HEK293 (cell line): ENCODE measurements around the gene HIGD2A.

Source experiments
- BCL6B ChIP-seq: fragments of 450-650 bp; formaldehyde crosslinking; IDR thresholded peaks from 2 replicates; pipeline ENCODE4 v1.5.1; 2017; ENCODE audit warnings: missing biosample characterization, missing genetic modification characterization
- GLIS1 ChIP-seq: fragments of 450-650 bp; formaldehyde crosslinking; IDR thresholded peaks from 2 replicates; pipeline ENCODE4 v1.5.1; 2016; ENCODE audit warnings: missing biosample characterization, missing genetic modification characterization
- GLIS2 ChIP-seq: fragments of 450-650 bp; formaldehyde crosslinking; IDR thresholded peaks from 2 replicates; pipeline ENCODE4 v1.5.1; 2016; ENCODE audit warnings: missing biosample characterization, missing genetic modification characterization
- IKZF3 ChIP-seq: fragments of 450-650 bp; IDR thresholded peaks from 2 replicates; pipeline ENCODE4 v1.5.0; 2018; ENCODE audit warnings: missing biosample characterization, mild to moderate bottlenecking, missing genetic modification characterization, moderate library complexity
- KLF7 ChIP-seq: fragments of 450-650 bp; formaldehyde crosslinking; IDR thresholded peaks from 2 replicates; pipeline ENCODE4 v1.5.1; 2016; ENCODE audit warnings: missing biosample characterization, missing genetic modification characterization, borderline replicate concordance
- PRDM4 ChIP-seq: fragments of 450-650 bp; formaldehyde crosslinking; IDR thresholded peaks from 2 replicates; pipeline ENCODE4 v1.5.1; 2017; ENCODE audit warnings: missing biosample characterization, missing genetic modification characterization
- SP2 ChIP-seq: fragments of 450-650 bp; formaldehyde crosslinking; IDR thresholded peaks from 2 replicates; pipeline ENCODE4 v1.5.1; 2016; ENCODE audit warnings: missing biosample characterization, missing genetic modification characterization
- WT1 ChIP-seq: fragments of 450-650 bp; formaldehyde crosslinking; IDR thresholded peaks from 2 replicates; pipeline ENCODE4 v1.5.1; 2016; ENCODE audit warnings: missing biosample characterization, missing genetic modification characterization
- ZBTB17 ChIP-seq: fragments of 450-650 bp; formaldehyde crosslinking; IDR thresholded peaks from 2 replicates; pipeline ENCODE4 v1.5.1; 2016; ENCODE audit warnings: missing biosample characterization, missing genetic modification characterization
- ZBTB44 ChIP-seq: fragments of 450-650 bp; IDR thresholded peaks from 2 replicates; pipeline ENCODE4 v1.5.1; 2018; ENCODE audit warnings: missing biosample characterization, mild to moderate bottlenecking, missing genetic modification characterization
- ZFP37 ChIP-seq: fragments of 450-650 bp; formaldehyde crosslinking; IDR thresholded peaks from 2 replicates; pipeline ENCODE4 v1.5.1; 2016; ENCODE audit warnings: missing biosample characterization, missing genetic modification characterization
- ZNF114 ChIP-seq: fragments of 450-650 bp; formaldehyde crosslinking; IDR thresholded peaks from 2 replicates; pipeline ENCODE4 v1.5.0; 2017; ENCODE audit warnings: missing biosample characterization, missing genetic modification characterization
- ZNF132 ChIP-seq: fragments of 450-650 bp; formaldehyde crosslinking; IDR thresholded peaks from 2 replicates; pipeline ENCODE4 v1.5.1; 2017; ENCODE audit warnings: missing biosample characterization, missing genetic modification characterization, borderline replicate concordance
- ZNF248 ChIP-seq: fragments of 450-650 bp; formaldehyde crosslinking; IDR thresholded peaks from 2 replicates; pipeline ENCODE4 v1.5.1; 2017; ENCODE audit warnings: missing biosample characterization, missing genetic modification characterization
- ZNF426 ChIP-seq: fragments of 450-650 bp; formaldehyde crosslinking; IDR thresholded peaks from 2 replicates; pipeline ENCODE4 v1.5.1; 2017; ENCODE audit warnings: missing biosample characterization, missing genetic modification characterization, mild to moderate bottlenecking, inconsistent platforms, moderate library complexity
- ZNF548 ChIP-seq: fragments of 450-650 bp; formaldehyde crosslinking; IDR thresholded peaks from 2 replicates; pipeline ENCODE4 v1.5.1; 2016; ENCODE audit warnings: missing biosample characterization, missing genetic modification characterization
- ZNF621 ChIP-seq: fragments of 450-650 bp; formaldehyde crosslinking; IDR thresholded peaks from 2 replicates; pipeline ENCODE4 v1.5.1; 2017; ENCODE audit warnings: missing biosample characterization, missing genetic modification characterization
- ZNF645 ChIP-seq: fragments of 450-650 bp; formaldehyde crosslinking; IDR thresholded peaks from 2 replicates; pipeline ENCODE4; 2016; ENCODE audit warnings: missing biosample characterization, missing genetic modification characterization
- ZNF664 ChIP-seq: fragments of 450-650 bp; formaldehyde crosslinking; IDR thresholded peaks from 2 replicates; pipeline ENCODE4 v1.5.1; 2016; ENCODE audit warnings: missing biosample characterization, missing genetic modification characterization
- ZNF677 ChIP-seq: fragments of 450-650 bp; IDR thresholded peaks from 2 replicates; pipeline ENCODE4 v1.5.0; 2018; ENCODE audit warnings: missing biosample characterization, mild to moderate bottlenecking, missing genetic modification characterization, moderate library complexity
- ZNF776 ChIP-seq: fragments of 450-650 bp; formaldehyde crosslinking; IDR thresholded peaks from 2 replicates; pipeline ENCODE4 v1.5.0; 2017; ENCODE audit warnings: missing biosample characterization, missing genetic modification characterization, borderline replicate concordance
- ZNF792 ChIP-seq: fragments of 450-650 bp; formaldehyde crosslinking; IDR thresholded peaks from 2 replicates; pipeline ENCODE4 v1.5.1; 2016; ENCODE audit warnings: missing biosample characterization, missing genetic modification characterization
- TF ChIP-seq, protein P1 (sequence below): fragments of 450-650 bp; formaldehyde crosslinking; IDR thresholded peaks from 2 replicates; pipeline ENCODE4 v1.5.1; 2016; ENCODE audit warnings: missing biosample characterization, missing genetic modification characterization, borderline replicate concordance
- TF ChIP-seq, protein P2 (sequence below): fragments of 450-650 bp; formaldehyde crosslinking; IDR thresholded peaks from 2 replicates; pipeline ENCODE4 v1.5.1; 2016; ENCODE audit warnings: missing biosample characterization, missing genetic modification characterization

The HIGD2A gene

GRCh38 chr5:176415952-176416924 is 27.7 kb downstream of the HIGD2A start, which contains the start of gene CLTB (continued):
- TF ChIP-seq, protein P1, sequence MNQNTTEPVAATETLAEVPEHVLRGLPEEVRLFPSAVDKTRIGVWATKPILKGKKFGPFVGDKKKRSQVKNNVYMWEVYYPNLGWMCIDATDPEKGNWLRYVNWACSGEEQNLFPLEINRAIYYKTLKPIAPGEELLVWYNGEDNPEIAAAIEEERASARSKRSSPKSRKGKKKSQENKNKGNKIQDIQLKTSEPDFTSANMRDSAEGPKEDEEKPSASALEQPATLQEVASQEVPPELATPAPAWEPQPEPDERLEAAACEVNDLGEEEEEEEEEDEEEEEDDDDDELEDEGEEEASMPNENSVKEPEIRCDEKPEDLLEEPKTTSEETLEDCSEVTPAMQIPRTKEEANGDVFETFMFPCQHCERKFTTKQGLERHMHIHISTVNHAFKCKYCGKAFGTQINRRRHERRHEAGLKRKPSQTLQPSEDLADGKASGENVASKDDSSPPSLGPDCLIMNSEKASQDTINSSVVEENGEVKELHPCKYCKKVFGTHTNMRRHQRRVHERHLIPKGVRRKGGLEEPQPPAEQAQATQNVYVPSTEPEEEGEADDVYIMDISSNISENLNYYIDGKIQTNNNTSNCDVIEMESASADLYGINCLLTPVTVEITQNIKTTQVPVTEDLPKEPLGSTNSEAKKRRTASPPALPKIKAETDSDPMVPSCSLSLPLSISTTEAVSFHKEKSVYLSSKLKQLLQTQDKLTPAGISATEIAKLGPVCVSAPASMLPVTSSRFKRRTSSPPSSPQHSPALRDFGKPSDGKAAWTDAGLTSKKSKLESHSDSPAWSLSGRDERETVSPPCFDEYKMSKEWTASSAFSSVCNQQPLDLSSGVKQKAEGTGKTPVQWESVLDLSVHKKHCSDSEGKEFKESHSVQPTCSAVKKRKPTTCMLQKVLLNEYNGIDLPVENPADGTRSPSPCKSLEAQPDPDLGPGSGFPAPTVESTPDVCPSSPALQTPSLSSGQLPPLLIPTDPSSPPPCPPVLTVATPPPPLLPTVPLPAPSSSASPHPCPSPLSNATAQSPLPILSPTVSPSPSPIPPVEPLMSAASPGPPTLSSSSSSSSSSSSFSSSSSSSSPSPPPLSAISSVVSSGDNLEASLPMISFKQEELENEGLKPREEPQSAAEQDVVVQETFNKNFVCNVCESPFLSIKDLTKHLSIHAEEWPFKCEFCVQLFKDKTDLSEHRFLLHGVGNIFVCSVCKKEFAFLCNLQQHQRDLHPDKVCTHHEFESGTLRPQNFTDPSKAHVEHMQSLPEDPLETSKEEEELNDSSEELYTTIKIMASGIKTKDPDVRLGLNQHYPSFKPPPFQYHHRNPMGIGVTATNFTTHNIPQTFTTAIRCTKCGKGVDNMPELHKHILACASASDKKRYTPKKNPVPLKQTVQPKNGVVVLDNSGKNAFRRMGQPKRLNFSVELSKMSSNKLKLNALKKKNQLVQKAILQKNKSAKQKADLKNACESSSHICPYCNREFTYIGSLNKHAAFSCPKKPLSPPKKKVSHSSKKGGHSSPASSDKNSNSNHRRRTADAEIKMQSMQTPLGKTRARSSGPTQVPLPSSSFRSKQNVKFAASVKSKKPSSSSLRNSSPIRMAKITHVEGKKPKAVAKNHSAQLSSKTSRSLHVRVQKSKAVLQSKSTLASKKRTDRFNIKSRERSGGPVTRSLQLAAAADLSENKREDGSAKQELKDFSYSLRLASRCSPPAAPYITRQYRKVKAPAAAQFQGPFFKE = no peak
- TF ChIP-seq ZNF548 (no peak), ZNF426 (tag by site-specific recombination) (no peak), ZNF776 (no peak), PRDM4 (tag by site-specific recombination) (no peak), SP2 (no peak), ZNF248 (tag by site-specific recombination) (no peak), ZBTB44 (tag by site-specific recombination) (peak; percentile 81), WT1 (tag by site-specific recombination) (no peak), KLF7 (tag by site-specific recombination) (no peak), ZNF132 (tag by site-specific recombination) (no peak), GLIS2 (peak; percentile 66; the same call in 1 of the 2 replicates), GLIS1 (tag by site-specific recombination) (0 out of 2 replicates have a peak, but pooled peaks have one; percentile 32), BCL6B (tag by site-specific recombination) (no peak), ZNF664 (tag by site-specific recombination) (no peak), IKZF3 (tag by site-specific recombination) (peak; percentile 86), ZFP37 (tag by site-specific recombination) (no peak), ZBTB17 (tag by site-specific recombination) (peak; percentile 18; the same call in 1 of the 2 replicates), ZNF677 (0 out of 2 replicates have a peak, but pooled peaks have one; percentile 34), ZNF621 (tag by site-specific recombination) (no peak), ZNF792 (tag by site-specific recombination) (no peak), ZNF114 (tag by site-specific recombination) (no peak), ZNF645 (tag by site-specific recombination) (no peak)
- TF ChIP-seq, protein P2, sequence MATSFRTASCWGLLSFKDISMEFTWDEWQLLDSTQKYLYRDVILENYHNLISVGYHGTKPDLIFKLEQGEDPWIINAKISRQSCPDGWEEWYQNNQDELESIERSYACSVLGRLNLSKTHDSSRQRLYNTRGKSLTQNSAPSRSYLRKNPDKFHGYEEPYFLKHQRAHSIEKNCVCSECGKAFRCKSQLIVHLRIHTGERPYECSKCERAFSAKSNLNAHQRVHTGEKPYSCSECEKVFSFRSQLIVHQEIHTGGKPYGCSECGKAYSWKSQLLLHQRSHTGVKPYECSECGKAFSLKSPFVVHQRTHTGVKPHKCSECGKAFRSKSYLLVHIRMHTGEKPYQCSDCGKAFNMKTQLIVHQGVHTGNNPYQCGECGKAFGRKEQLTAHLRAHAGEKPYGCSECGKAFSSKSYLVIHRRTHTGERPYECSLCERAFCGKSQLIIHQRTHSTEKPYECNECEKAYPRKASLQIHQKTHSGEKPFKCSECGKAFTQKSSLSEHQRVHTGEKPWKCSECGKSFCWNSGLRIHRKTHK = no peak
